Subcutaneous abdominal adipose tissue (tissue), 5 donors: ENCODE results near the gene SCRG1.

Source experiments
- H3K27ac ChIP-seq: one replicate; pipeline ENCODE4 v1.7.0; 2013; ENCODE audit warnings: low read depth, mild to moderate bottlenecking, inconsistent platforms, low read length, moderate library complexity
- H3K27me3 ChIP-seq, 5 donors: one replicate each; pipeline ENCODE4 v1.7.0; 2013; ENCODE audit warnings: low read length in 5 of 5, inconsistent platforms in 1 of 5; ENCODE audit not compliant: control insufficient read depth in 5 of 5, insufficient read depth in 4 of 5
- H3K36me3 ChIP-seq, 5 donors: one replicate each; pipeline ENCODE4 v1.7.0; 2013; ENCODE audit warnings: low read length in 5 of 5; ENCODE audit not compliant: control insufficient read depth in 5 of 5, insufficient read depth in 5 of 5
- H3K4me1 ChIP-seq, 5 donors: one replicate each; pipeline ENCODE4 v1.7.0; 2013; ENCODE audit warnings: low read length in 5 of 5, mild to moderate bottlenecking in 3 of 5, moderate library complexity in 1 of 5; ENCODE audit not compliant: control insufficient read depth in 5 of 5, insufficient read depth in 5 of 5
- H3K4me3 ChIP-seq, 5 donors: one replicate each; pipeline ENCODE4 v1.7.0; 2013; ENCODE audit warnings: low read length in 5 of 5, low read depth in 1 of 5
- H3K9ac ChIP-seq, 5 donors: one replicate each; pipeline ENCODE4 v1.7.0; 2013; ENCODE audit warnings: low read length in 5 of 5, mild to moderate bottlenecking in 4 of 5, moderate library complexity in 3 of 5
- H3K9me3 ChIP-seq, 5 donors: one replicate each; pipeline ENCODE4 v1.7.0; 2013; ENCODE audit warnings: low read length in 5 of 5; ENCODE audit not compliant: control insufficient read depth in 5 of 5
- donor health status: healthy.
- donor health status: healthy.
- donor health status: healthy.
- donor health status: healthy.
- donor health status: healthy.

SCRG1 gene

GRCh38 chr4:173386751-173387150 is 12.2 kb downstream of the SCRG1 start:
- Histone ChIP-seq H3K4me1 (no peaks in the 10 kb centered on the region), H3K27ac (no peak overlapping the region), H3K36me3 (no peaks in the 10 kb centered on the region), H3K4me3 (no peak overlapping the region), H3K27me3 (no peaks in the 10 kb centered on the region), H3K9ac (no peak overlapping the region), H3K9me3 (no peaks in the 10 kb centered on the region)

GRCh38 chr4:173382349-173382748 is 16.6 kb downstream of the SCRG1 start:
- H3K36me3 ChIP-seq = no peaks in the 10 kb centered on the region

DNA sequence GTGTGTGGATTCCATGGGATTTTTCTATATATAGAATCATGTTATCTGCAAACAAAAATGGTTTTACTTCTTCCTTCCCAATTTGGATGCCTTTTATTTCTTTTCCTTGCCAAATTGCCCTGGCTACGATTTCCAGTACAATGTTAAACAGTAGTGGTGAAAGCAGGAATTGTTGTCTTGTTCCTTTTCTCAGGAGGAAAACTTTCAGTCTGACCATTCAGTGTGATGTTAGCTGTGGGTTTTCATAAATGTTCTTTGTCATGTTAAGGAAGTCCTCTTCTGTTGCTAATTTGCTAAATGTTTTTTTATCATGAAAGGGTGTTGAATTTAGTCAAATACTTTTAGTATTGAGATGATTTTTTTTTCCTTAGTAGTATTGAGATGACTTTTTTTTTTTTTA is 17.3 kb downstream of the SCRG1 start:
- Histone ChIP-seq H3K4me3 (no peak overlapping the region), H3K4me1 (no peaks in the 10 kb centered on the region), H3K27me3 (no peaks in the 10 kb centered on the region), H3K27ac (no peak overlapping the region), H3K36me3 (no peaks in the 10 kb centered on the region), H3K9ac (no peak overlapping the region), H3K9me3 (no peaks in the 10 kb centered on the region)

More at GRCh38 chr4:173382349-173382748, 16.6 kb downstream of the SCRG1 start:
- Histone ChIP-seq H3K4me1 (no peaks in the 10 kb centered on the region), H3K27me3 (no peaks in the 10 kb centered on the region), H3K9ac (no peak overlapping the region), H3K4me3 (no peak overlapping the region), H3K9me3 (no peaks in the 10 kb centered on the region), H3K27ac (no peak overlapping the region)

DNA sequence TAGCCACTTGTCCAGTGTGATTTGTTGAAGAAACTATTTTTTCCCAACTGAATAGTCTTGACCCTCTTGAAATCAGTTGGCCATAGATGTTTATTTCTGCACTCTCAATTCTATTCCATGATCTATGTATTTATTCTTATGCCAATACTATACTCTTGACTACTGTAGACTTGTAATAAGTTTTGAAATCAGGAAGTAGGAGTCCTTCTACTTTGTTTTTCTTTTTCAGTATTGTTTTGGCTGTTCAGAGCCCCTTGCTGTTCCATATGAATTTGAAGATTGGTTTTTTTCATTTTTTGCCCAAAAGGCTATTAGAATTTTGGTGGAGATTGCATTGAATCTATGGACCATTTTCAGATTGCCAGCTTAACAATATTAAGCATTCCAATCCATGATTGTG is 17.9 kb downstream of the SCRG1 start:
- Histone ChIP-seq H3K27ac (no peak overlapping the region), H3K9ac (no peak overlapping the region), H3K4me1 (no peaks in the 10 kb centered on the region), H3K27me3 (no peaks in the 10 kb centered on the region), H3K9me3 (no peaks in the 10 kb centered on the region), H3K4me3 (no peak overlapping the region), H3K36me3 (no peaks in the 10 kb centered on the region)

GRCh38 chr4:173379929-173380328 is 19.0 kb downstream of the SCRG1 start:
- Histone ChIP-seq H3K9ac (no peak overlapping the region), H3K27ac (no peak overlapping the region), H3K9me3 (no peaks in the 10 kb centered on the region), H3K4me1 (no peaks in the 10 kb centered on the region), H3K36me3 (no peaks in the 10 kb centered on the region), H3K4me3 (no peak overlapping the region), H3K27me3 (no peaks in the 10 kb centered on the region)

DNA sequence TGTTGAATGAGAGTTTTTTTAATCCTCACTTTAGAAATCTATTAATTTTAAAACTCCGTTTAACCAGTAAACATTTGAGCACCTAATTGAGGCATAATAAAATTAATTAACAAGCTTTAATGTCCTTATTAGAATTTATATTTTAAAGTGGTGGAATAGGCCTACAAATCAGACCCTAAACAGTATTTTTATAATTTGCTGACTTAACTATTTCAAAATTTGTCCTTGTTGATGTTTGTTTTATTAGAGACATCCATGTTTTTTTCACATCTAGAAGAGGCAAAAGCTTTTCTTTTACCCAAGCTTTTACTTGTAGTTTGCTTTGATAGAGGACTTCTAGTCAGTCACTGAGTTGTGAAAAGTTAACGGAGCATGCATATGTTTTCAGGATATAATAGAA is 24.3 kb downstream of the SCRG1 start:
- Histone ChIP-seq H3K36me3 (no peaks in the 10 kb centered on the region), H3K27me3 (no peaks in the 10 kb centered on the region), H3K4me1 (peaks cover 2 to 14% (median 10%) of the 10 kb centered on the region in 5 donors), H3K9ac (no peak overlapping the region), H3K9me3 (no peaks in the 10 kb centered on the region), H3K4me3 (no peak overlapping the region), H3K27ac (no peak overlapping the region)

- Histone ChIP-seq H3K36me3 (no peaks in the 10 kb centered on the region), H3K9me3 (no peaks in the 10 kb centered on the region), H3K9ac (peak overlapping the region; percentile 53 to 76 (median 68)), H3K27me3 (no peaks in the 10 kb centered on the region), H3K27ac (peak overlapping the region; percentile 72), H3K4me1 (peaks cover 2 to 20% (median 15%) of the 10 kb centered on the region in 5 donors), H3K4me3 (peak overlapping the region; percentile 78 to 98 (median 96))
These were observed 27.4 kb downstream of the SCRG1 start for GRCh38 chr4:173371292-173372192.

- H3K9ac ChIP-seq = peak within 1 kb of the TSS; percentile 79 to 98 (median 86)
- H3K4me1 ChIP-seq = peaks cover 2 to 20% (median 15%) of the 10 kb centered on the region in 5 donors
- H3K9me3 ChIP-seq = no peaks in the 10 kb centered on the region
- peak within 1 kb of the TSS; percentile 78 to 98 (median 96) for H3K4me3 ChIP-seq
- no peaks in the 10 kb centered on the region for H3K27me3 ChIP-seq
- no peaks in the 10 kb centered on the region for H3K36me3 ChIP-seq
- H3K27ac ChIP-seq = peak within 1 kb of the TSS; percentile 95
These were observed 28.2 kb downstream of the SCRG1 start, which contains the start of gene SAP30 for GRCh38 chr4:173370477-173371291. SAP30 (plus strand) TSS chr4:173370954; CDS start chr4:173371183, 229 bp downstream.

DNA sequence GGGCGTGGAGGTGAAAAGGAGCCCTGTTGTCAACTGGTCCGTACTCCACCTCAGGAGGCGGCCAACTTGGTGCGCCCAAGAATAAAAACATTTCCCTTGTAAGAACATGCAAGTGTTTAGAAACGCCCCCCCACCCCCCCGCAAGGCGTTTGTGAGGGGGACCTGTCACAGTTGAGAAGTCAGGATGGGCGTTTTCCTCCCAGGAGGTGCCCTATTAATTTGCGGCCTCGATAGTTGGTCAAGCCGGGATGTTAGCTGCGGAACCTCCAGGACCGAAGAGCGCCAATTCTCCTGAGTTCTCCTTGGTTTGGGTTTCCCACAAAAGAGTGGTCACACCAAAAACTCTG is 28.8 kb downstream of the SCRG1 start:
- Histone ChIP-seq H3K27ac (peak overlapping the region; percentile 95), H3K4me3 (peak overlapping the region; percentile 78 to 98 (median 95)), H3K9ac (peak overlapping the region; percentile 79 to 98 (median 86)), H3K4me1 (peaks cover 2 to 20% (median 15%) of the 10 kb centered on the region in 5 donors), H3K9me3 (no peaks in the 10 kb centered on the region), H3K36me3 (no peaks in the 10 kb centered on the region), H3K27me3 (no peaks in the 10 kb centered on the region)

GRCh38 chr4:173367946-173368345 is 31.0 kb downstream of the SCRG1 start:
- no peak overlapping the region for H3K4me3 ChIP-seq

More at GRCh38 chr4:173367946-173368345, 31.0 kb downstream of the SCRG1 start:
- H3K9ac ChIP-seq = no peak overlapping the region
- no peak overlapping the region for H3K27ac ChIP-seq
- no peaks in the 10 kb centered on the region for H3K27me3 ChIP-seq
- H3K36me3 ChIP-seq = no peaks in the 10 kb centered on the region
- H3K9me3 ChIP-seq = no peaks in the 10 kb centered on the region
- H3K4me1 ChIP-seq = peaks cover 2 to 19% (median 15%) of the 10 kb centered on the region in 5 donors
